BLaER1 (cell line): ENCODE data around the gene RSPO1.
"Not testable (repeated sequence)": the region's sequence is repeated elsewhere in the genome, so short reads cannot be mapped to it uniquely, and the experiment has no call there.

Experiments
- H3K27ac ChIP-seq: shearing (Covaris generic); formaldehyde crosslinking; 2 replicates; pipeline ENCODE4 v1.8.1; 2022
- H3K27me3 ChIP-seq: shearing (Covaris generic); formaldehyde crosslinking; 2 replicates; pipeline ENCODE4 v1.8.1; 2022
- H3K36me3 ChIP-seq: shearing (Covaris generic); formaldehyde crosslinking; 2 replicates; pipeline ENCODE4 v1.8.1; 2022
- H3K4me1 ChIP-seq: shearing (Covaris generic); formaldehyde crosslinking; 2 replicates; pipeline ENCODE4 v1.8.1; 2022
- H3K4me2 ChIP-seq: shearing (Covaris generic); formaldehyde crosslinking; 2 replicates; pipeline ENCODE4 v1.8.1; 2022
- H3K4me3 ChIP-seq: shearing (Covaris generic); formaldehyde crosslinking; 2 replicates; pipeline ENCODE4 v1.8.1; 2022
- H3K9ac ChIP-seq: shearing (Covaris generic); formaldehyde crosslinking; 2 replicates; pipeline ENCODE4 v1.8.1; 2022
- H3K9me3 ChIP-seq: shearing (Covaris generic); formaldehyde crosslinking; 2 replicates; pipeline ENCODE4 v1.8.1; 2022
- H4K20me1 ChIP-seq: shearing (Covaris generic); formaldehyde crosslinking; 2 replicates; pipeline ENCODE4 v1.8.1; 2022
- Cebpa-rat ChIP-seq: shearing (Covaris generic); IDR thresholded peaks from 2 replicates; pipeline ENCODE4 v1.8.1; 2022

The RSPO1 gene

DNA sequence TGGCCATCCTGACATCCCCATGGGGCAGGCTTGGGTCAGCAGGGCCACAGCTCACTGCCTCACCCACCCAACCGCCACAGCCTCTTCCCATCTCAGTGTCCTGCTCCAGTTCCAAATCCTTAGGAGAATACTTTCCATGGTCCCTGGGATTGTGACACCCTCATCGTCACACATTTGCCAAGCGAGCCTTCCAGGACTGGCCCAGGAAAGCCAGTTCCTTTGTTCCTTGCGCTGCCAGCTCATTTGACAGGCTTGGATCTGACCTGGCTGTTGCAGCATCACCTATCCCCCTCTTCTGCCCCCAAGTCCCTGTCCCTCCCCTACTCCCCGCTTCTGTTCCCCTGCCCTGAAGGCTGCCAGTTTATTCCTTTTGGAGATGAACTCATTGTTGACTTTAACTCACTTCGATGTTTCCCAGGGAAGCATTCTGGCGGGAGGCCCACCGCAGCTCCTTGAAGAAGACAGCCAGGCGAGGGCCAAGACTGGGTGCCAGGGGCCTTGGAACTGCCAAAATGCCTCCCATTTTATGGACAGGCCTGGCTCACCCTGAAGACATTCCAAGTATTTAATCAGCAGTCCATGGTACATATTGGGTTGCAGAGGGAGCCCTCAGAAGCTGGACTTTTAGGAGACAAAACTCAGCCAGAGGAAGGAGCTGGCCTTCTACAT lies 28.8 kb downstream of the RSPO1 start:
- H4K20me1 ChIP-seq, result no peaks in the 10 kb centered on the region
- no peak overlapping the region for H3K27ac ChIP-seq
- no peak for TF ChIP-seq Cebpa-rat
- H3K27me3 ChIP-seq, result no peaks in the 10 kb centered on the region
- H3K9me3 ChIP-seq, result no peaks in the 10 kb centered on the region
- H3K4me2 ChIP-seq, result no peak overlapping the region
- H3K9ac ChIP-seq, result no peak overlapping the region
- no peaks in the 10 kb centered on the region for H3K4me1 ChIP-seq
- no peaks in the 10 kb centered on the region for H3K36me3 ChIP-seq
- H3K4me3 ChIP-seq, result no peak overlapping the region

DNA sequence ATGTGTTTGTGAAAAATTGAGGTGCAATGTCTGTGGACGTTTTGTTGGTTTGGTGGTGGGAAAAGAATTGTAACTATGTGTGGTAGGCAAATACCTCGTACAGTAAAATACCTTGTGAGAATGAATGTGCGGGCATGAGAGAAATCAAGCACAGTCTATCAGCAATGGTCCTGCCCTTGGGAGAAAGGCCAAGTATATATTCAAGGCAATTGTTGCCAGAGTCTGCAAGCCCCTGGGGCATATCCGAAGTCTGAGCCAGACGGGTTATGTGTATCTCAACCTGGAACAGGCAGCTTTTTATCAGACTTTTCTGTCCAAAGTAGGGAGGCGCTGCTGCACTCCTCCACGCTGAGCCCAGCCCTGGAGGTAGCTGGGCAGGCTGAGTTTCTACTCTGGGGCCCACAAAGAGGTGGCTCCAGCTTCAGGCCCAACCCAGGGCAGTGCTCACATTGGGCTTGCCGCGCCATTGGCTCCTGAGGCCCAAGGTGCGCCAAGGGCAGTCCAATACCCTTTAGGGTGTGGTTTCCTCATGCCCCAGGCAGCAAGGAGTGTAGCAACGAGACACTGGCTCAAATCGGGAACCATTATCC lies 29.5 kb downstream of the RSPO1 start:
- Histone ChIP-seq H3K27me3 (no peaks in the 10 kb centered on the region), H3K27ac (no peak overlapping the region)
- TF ChIP-seq Cebpa-rat, result no peak

DNA sequence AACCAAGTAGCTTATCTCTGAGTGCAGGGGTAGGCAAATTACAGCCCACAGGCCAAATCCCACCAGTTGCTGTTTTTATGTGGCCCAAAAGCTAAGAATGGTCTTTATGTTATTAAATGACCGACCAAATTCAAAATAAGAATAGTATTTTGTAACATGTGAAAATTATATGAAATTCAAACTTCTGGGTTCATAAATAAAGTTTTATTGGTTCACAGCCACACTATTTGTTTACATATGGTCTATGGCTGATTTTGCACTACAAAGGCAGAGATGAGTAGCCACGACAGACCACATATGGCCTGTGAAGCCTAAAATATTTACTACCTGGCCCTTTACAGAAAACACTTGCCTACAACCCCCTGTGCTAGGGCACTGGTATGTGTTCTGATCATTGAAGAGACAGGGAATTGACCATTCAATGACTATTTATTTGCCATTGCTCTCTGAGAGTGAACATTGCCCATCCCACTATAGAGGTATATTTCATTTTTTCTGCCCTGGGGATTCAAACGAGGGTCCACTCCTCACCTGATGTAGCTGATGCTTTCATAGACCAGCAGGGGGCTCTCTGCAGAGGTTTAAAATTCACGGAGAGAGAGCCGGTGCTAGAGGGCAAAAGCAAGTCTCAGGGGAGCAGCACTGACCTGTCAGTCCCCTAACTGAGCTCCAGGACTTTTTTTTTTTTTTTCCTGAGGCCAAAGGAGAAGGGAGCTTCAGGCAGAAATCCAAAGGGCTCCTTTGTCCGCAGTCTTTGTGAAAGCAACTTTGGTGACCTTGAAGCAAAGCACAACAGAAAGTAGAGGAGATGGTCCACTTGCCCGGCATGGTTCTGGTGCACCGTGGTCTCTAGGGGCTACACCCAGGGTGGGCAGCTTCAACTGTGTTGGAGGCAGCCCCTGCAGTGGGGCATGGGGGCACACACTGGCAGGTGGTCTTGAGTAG lies 31.7 kb downstream of the RSPO1 start:
- TF ChIP-seq Cebpa-rat, result no peak
- no peak overlapping the region for H3K9ac ChIP-seq
- H3K4me3 ChIP-seq, result no peak overlapping the region
- no peak overlapping the region for H3K4me2 ChIP-seq
- H3K36me3 ChIP-seq, result no peaks in the 10 kb centered on the region
- H3K27ac ChIP-seq, result no peak overlapping the region
- no peaks in the 10 kb centered on the region for H3K4me1 ChIP-seq
- no peaks in the 10 kb centered on the region for H3K27me3 ChIP-seq
- H3K9me3 ChIP-seq, result no peaks in the 10 kb centered on the region
- H4K20me1 ChIP-seq, result no peaks in the 10 kb centered on the region

More for the DNA sequence above, 29.5 kb downstream of the RSPO1 start:
- no peaks in the 10 kb centered on the region for H3K9me3 ChIP-seq
- H3K4me1 ChIP-seq, result no peaks in the 10 kb centered on the region
- H3K36me3 ChIP-seq, result no peaks in the 10 kb centered on the region
- no peak overlapping the region for H3K4me3 ChIP-seq
- H3K9ac ChIP-seq, result no peak overlapping the region
- no peak overlapping the region for H3K4me2 ChIP-seq
- H4K20me1 ChIP-seq, result no peaks in the 10 kb centered on the region

DNA sequence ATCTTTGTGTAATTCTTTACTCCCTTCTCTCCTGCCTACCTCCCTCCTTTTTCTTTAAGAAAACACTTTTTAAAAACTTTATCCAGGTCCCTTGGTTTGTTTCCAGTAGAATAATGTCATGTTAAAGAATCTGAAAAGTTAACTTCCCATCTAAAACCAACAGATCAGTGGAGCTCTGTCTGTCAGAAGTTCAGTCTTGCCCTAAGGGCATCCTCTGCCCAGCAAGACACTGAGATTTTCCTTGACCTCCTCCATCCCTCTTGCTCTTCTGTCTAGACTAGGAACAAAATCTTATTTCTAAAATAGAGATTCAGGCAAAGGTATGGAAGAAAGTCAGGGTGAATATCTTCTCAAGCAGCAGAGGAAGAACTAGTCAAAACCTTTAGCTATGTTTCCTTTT lies 33.3 kb downstream of the RSPO1 start:
- Histone ChIP-seq H3K27ac (no peak overlapping the region), H3K9me3 (no peaks in the 10 kb centered on the region), H3K4me2 (no peak overlapping the region), H3K4me1 (peaks cover under 1% of the 10 kb centered on the region; the same call in 1 of the 2 replicates), H4K20me1 (no peaks in the 10 kb centered on the region), H3K4me3 (no peak overlapping the region), H3K9ac (no peak overlapping the region), H3K27me3 (no peaks in the 10 kb centered on the region), H3K36me3 (no peaks in the 10 kb centered on the region)
- TF ChIP-seq Cebpa-rat, result no peak

DNA sequence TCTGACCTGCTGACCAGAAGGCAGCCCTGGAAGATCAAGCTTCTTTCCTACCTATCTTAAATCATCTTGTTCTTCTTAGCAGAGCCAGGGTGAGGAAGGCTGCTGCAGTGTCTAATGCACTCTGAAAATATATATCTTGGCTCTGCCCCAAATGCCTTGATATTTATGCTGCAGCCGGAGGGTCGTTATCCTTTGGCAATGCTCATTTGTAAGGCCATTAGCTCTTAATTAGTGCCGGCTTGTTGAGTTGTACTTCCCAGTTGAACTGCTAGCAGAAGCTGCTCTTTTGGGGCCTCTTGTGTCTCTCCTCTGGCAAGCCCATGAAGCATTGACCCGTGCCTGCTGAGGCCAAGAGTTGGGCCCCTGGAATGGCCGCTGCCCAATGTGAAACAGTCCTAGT lies 34.8 kb downstream of the RSPO1 start:
- no peak overlapping the region for H3K9ac ChIP-seq
- H3K9me3 ChIP-seq, result no peaks in the 10 kb centered on the region
- H3K27ac ChIP-seq, result no peak overlapping the region
- H3K4me3 ChIP-seq, result no peak overlapping the region
- H3K4me2 ChIP-seq, result no peak overlapping the region
- TF ChIP-seq Cebpa-rat, result no peak
- H3K36me3 ChIP-seq, result no peaks in the 10 kb centered on the region
- H3K4me1 ChIP-seq, result peaks cover 8% of the 10 kb centered on the region
- peaks cover 6% of the 10 kb centered on the region for H4K20me1 ChIP-seq
- H3K27me3 ChIP-seq, result no peaks in the 10 kb centered on the region

DNA sequence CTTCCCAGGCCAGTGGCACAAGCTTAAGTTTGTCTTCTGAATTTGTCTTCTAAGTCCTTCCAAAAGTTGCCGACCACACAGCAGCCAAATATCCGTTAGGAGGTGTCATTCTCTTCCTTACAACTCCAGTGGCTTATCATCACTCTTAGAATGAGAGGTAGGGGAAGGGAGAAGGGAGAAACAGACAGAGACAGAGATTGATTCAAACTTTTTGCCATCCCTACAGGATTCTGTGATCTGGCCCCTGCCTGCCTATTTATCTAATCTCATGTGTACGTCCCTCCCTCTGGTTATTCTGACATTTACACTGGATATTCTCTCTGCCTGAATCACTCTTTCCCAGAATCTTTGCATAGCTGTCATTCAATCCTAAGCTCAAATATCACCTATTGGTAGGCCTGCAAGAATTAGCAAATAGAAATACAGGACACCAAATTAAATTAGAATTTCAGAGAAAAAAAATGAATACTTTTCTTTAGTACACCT lies 38.5 kb downstream of the RSPO1 start:
- no peak for TF ChIP-seq Cebpa-rat
- H3K9ac ChIP-seq, result peak overlapping the region; percentile 89

DNA sequence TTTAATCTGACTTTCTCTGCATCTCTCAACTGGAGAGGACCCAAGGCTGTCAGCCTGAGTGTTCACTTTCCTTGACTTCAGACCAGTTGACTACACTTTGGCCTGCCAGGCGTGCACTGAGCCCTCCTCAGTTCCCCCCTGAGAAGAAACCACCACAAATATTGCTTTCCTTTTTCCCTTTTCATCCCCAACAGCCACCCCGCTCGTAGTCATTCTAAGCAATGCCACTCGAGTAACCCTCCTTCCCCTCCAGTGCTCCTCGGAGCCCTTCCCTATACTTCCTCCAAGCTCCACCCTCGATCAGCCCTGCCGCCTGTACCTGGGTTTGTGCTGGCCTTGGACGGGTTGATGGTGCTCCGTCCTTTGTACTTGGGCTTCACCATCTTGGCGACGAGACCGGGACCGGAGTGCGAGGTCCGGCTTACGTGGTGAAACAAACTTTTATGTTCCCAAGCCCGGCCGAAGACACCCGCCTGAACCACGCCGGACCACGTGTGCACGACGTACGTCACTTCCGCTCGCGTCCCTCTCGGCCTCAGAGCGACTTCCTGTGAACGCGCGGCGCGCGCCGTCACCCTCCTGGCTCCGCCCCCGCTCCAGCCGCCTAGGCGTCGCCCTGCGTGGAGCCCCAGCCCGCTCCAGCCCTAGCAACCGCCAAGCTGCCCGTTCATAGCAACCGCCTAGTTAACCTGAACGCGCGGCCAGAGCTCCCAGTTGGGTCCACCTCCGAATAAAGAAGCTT lies 39.1 kb downstream of the RSPO1 start, which contains the start of gene GNL2:
TSS of gene GNL2 (minus strand) at position 498 of the 742 bp plus-strand sequence. CDS start at position 383, 115 bp downstream.
- peaks cover 36% of the 10 kb centered on the region for H3K36me3 ChIP-seq
- H3K4me2 ChIP-seq, result peak within 1 kb of the TSS; percentile 97
- peaks cover 25% of the 10 kb centered on the region for H3K4me1 ChIP-seq
- H4K20me1 ChIP-seq, result peaks cover 49% of the 10 kb centered on the region
- H3K4me3 ChIP-seq, result peak within 1 kb of the TSS; percentile 89
- H3K27ac ChIP-seq, result peak within 1 kb of the TSS; percentile 83
- no peak for TF ChIP-seq Cebpa-rat
- peak within 1 kb of the TSS; percentile 89 for H3K9ac ChIP-seq
- H3K9me3 ChIP-seq, result no peaks in the 10 kb centered on the region
- H3K27me3 ChIP-seq, result no peaks in the 10 kb centered on the region

More for the DNA sequence above, 38.5 kb downstream of the RSPO1 start:
- Histone ChIP-seq H3K4me3 (peak overlapping the region; percentile 89), H3K27ac (no peak overlapping the region), H3K27me3 (no peaks in the 10 kb centered on the region), H3K9me3 (no peaks in the 10 kb centered on the region), H3K4me2 (peak overlapping the region; percentile 97), H4K20me1 (peaks cover 43% of the 10 kb centered on the region), H3K36me3 (peaks cover 30% of the 10 kb centered on the region), H3K4me1 (peaks cover 25% of the 10 kb centered on the region)

DNA sequence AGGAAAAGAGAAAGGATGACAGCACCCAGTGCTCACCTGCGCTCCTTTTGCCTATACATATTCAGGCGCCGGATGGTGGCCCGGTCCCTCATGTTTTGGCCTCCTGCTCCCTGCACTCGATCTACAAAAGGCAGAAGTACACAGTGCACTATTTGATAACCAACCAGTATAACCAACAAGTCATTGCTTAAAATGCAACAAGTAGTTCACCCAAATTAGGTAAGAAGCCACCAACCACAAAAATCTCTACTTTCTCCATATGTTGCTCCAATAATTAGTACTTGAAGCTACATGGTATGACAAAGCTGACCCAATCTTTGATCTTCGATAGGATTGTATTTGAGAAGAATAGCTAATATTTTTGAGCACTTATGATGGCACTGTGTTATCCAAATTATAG lies 41.0 kb downstream of the RSPO1 start:
- no peaks in the 10 kb centered on the region for H3K27me3 ChIP-seq
- H3K9me3 ChIP-seq, result no peaks in the 10 kb centered on the region
- H3K9ac ChIP-seq, result no peak overlapping the region
- H4K20me1 ChIP-seq, result peaks cover 67% of the 10 kb centered on the region
- H3K4me3 ChIP-seq, result no peak overlapping the region
- peaks cover 55% of the 10 kb centered on the region for H3K36me3 ChIP-seq
- H3K4me1 ChIP-seq, result peaks cover 25% of the 10 kb centered on the region
- TF ChIP-seq Cebpa-rat, result no peak
- H3K4me2 ChIP-seq, result peak overlapping the region; percentile 97
- H3K27ac ChIP-seq, result no peak overlapping the region

DNA sequence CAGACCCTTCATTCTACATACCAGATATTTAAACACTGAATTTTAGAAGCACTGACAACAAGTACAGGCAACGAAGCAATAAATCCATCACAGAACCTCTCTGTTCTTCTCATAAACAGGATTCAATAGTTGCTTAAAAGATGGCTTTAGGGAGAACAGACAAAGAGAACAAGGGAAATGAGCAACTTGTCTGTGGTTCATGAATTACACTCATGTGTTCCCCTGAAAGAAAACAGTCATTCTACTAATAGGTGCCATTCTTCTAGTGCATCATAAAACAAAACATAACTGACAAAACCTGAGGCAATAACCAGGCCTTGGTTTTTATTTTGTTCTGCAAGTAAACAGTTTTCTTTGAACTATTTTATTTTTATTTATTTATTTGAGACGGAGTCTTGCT lies 45.8 kb downstream of the RSPO1 start:
- H3K9me3 ChIP-seq, result no peaks in the 10 kb centered on the region
- no peak overlapping the region for H3K27ac ChIP-seq
- TF ChIP-seq Cebpa-rat, result no peak
- H3K4me2 ChIP-seq, result no peak overlapping the region
- H4K20me1 ChIP-seq, result peaks cover 82% of the 10 kb centered on the region
- H3K36me3 ChIP-seq, result peaks cover 100% of the 10 kb centered on the region
- peaks cover 7% of the 10 kb centered on the region for H3K4me1 ChIP-seq
- no peaks in the 10 kb centered on the region for H3K27me3 ChIP-seq
- H3K4me3 ChIP-seq, result no peak overlapping the region
- no peak overlapping the region for H3K9ac ChIP-seq

DNA sequence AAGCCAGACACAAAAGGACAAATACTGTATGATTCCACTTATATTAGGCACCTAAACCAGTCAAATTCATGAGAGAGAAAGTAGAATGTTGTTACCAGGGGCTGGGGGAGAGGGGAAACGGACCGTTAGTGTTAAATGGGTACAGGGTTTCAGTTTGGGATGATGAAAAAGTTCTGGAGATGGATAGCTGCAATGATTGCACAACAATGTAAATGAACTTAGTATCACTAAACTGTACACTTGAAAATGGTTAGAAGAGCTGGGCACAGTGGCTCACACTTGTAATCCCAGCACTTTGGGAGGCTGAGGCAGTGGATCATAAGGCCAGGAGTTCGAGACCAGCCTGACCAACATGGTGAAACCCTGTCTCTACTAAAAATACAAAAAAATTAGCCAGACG lies 50.1 kb downstream of the RSPO1 start:
- H3K36me3 ChIP-seq, result peaks cover 100% of the 10 kb centered on the region
- H3K9me3 ChIP-seq, H3K4me1 ChIP-seq, H3K27me3 ChIP-seq, H3K27ac ChIP-seq, H3K9ac ChIP-seq, H3K4me3 ChIP-seq, H3K4me2 ChIP-seq: not testable (repeated sequence)
- peaks cover 63% of the 10 kb centered on the region for H4K20me1 ChIP-seq
